ENCODE data around the gene DEDD2.

The DEDD2 gene

DNA sequence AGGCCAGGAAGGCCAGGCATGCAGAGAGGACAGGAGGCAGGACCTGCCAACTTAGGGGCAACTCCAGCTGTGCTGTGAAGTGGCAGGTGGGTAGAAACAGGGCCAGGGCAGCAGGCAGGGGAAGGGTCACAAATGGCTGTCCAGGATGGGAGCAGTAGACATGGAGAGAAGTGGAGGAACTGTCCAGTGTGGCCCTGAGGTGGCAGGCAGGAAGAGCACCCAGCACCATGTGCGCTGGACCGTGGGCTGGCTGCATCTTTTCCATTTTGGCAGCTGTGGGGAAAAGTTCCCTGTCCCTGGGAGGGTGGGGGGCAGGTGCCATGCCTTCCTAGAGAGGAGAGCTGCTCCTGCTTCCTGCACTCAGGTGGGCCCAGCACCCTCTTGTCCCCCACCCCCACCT, 13.8 kb downstream of the DEDD2 start:
- H3K9me3 Mint-ChIP-seq: no peaks in the 10 kb centered on the region
- peaks cover 42% of the 10 kb centered on the region for H3K36me3 Mint-ChIP-seq (ENCODE audit: low read depth)

DNA sequence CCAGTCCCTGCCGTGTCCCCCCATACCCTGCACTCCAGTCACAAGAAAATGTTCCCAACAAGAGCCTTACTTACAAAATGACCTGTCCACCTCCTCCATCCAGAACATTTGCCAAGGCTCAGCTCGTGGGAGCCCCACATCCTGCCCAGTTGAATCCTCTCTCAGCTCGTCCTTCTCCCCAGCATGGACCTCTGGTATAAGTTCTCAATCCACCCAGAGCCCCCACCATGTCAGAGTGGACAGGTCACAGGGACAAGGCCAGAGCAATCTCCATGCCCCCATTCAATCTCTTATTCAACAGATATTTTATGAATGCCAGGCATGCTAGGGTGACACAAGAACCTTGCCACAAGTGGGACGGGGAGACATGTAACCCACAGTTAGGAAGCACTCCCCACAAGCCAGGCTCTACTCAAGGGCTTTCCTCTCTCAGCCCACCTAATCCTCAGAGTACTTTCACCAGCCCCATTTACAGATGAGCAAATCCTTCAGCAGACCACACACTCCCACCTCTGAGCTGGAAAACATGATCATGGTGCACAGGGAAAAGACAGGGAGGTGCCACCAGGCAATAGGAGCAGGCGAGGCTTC, 15.1 kb downstream of the DEDD2 start:
- H3K4me3 Mint-ChIP-seq: no peak overlapping the region
- H3K27me3 Mint-ChIP-seq (ENCODE audit: low read depth, poor library complexity): no peaks in the 10 kb centered on the region
- DNase-seq: no peak
- H3K9me3 Mint-ChIP-seq: no peaks in the 10 kb centered on the region
- H3K27ac Mint-ChIP-seq: no peak overlapping the region
- H3K4me1 Mint-ChIP-seq: no peaks in the 10 kb centered on the region
- H3K36me3 Mint-ChIP-seq (ENCODE audit: low read depth): peaks cover 54% of the 10 kb centered on the region
- TF ChIP-seq CTCF (IDR thresholded peaks at IDR 0.05): no peak

More for the DNA sequence above, 13.8 kb downstream of the DEDD2 start:
- Mint-ChIP-seq H3K4me1 (peaks cover 10% of the 10 kb centered on the region), H3K27ac (no peak overlapping the region), H3K4me3 (no peak overlapping the region), H3K27me3 (ENCODE audit: low read depth, poor library complexity) (peaks cover 4% of the 10 kb centered on the region)
- TF ChIP-seq CTCF (IDR thresholded peaks at IDR 0.05): no peak
- peak; percentile 33 for DNase-seq

DNA sequence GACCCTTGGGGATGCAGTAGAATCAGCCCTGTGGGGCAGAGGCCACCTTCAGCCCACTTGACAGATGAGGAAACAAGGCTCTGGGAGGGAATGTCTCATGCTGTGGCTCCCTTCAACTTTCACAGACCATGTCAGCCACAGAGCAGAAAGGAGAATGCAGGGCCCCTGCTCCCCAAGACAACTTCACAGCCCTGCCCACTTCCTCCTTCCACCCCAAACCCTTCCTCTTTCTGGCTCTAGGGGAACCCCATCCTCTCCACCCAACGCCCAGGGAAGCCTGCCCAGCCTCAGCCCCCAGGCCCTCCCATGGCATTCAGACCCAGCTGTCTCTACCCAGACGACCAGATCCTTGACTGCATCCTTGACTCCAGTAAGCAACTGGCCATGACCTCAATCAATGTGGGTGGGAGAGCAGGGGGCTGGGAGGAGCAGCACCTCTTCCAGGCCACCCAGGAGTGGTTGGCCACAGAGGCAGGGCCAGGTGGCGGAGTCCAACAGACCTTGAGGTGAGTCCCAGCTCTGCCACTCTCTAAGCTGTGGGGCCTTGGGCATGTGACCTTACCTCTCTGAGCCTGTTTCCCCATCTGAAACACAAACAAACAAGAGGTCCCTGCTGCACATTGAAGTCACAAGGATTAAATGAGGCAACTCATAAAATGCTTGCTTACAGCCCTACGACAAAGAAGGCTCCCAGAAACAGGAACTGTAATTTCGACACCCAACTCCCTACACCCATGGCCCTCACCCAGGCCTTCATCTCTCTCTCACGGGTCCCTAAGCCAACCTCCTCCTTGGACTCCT, 15.8 kb downstream of the DEDD2 start:
- no peaks in the 10 kb centered on the region for H3K4me1 Mint-ChIP-seq
- no peak overlapping the region for H3K27ac Mint-ChIP-seq
- H3K4me3 Mint-ChIP-seq: no peak overlapping the region
- no peak for TF ChIP-seq CTCF (IDR thresholded peaks at IDR 0.05)
- no peaks in the 10 kb centered on the region for H3K9me3 Mint-ChIP-seq
- no peak for DNase-seq
- no peaks in the 10 kb centered on the region for H3K27me3 Mint-ChIP-seq (ENCODE audit: low read depth, poor library complexity)
- peaks cover 60% of the 10 kb centered on the region for H3K36me3 Mint-ChIP-seq (ENCODE audit: low read depth)

- Mint-ChIP-seq H3K36me3 (ENCODE audit: low read depth) (peaks cover 52% of the 10 kb centered on the region), H3K27ac (peak overlapping the region; percentile 80), H3K4me1 (no peaks in the 10 kb centered on the region), H3K9me3 (no peaks in the 10 kb centered on the region), H3K27me3 (ENCODE audit: low read depth, poor library complexity) (no peaks in the 10 kb centered on the region), H3K4me3 (no peak overlapping the region)
- TF ChIP-seq CTCF (IDR thresholded peaks at IDR 0.05): no peak
- no peak for DNase-seq
Observed at GRCh38 chr19:42200116-42200715, 17.3 kb downstream of the DEDD2 start.

DNA sequence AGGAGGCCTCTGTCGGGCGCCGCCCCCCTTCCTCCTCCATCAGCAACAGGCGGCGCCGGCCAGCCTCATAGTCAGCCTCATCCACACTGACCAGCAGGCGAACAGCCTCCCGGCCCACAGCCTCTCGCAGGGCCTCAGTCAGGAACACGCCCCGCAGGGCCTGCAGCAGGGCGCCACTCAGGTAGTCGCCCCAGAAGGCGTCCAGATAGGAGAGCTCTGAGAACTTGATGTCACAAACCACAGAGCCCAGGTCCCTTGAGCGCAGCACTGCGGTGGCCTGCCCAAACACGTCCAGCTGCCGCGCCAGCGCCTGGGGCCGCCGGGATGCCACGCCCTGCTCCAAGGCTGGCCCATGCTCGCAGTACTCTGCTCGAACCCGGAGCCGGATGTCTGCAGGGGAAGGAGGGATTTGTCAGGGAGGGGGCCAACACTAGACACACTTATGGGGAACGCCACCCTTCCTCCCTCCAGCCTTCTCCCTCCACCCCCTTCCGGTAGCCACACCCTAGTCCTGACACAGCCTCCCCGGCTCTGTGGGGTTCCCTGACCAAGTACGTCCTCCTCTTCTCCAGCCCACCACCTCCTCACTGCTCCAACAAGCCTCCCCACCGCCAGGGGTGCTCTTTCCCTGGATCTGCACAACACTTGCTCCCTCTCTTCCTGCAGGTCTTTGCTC, 17.9 kb downstream of the DEDD2 start:
- Mint-ChIP-seq H3K4me3 (no peak overlapping the region), H3K36me3 (ENCODE audit: low read depth) (peaks cover 46% of the 10 kb centered on the region), H3K27ac (peak overlapping the region; percentile 80), H3K27me3 (ENCODE audit: low read depth, poor library complexity) (no peaks in the 10 kb centered on the region), H3K9me3 (no peaks in the 10 kb centered on the region), H3K4me1 (no peaks in the 10 kb centered on the region)
- no peak for TF ChIP-seq CTCF (IDR thresholded peaks at IDR 0.05)
- DNase-seq: no peak

All from nephron progenitor cell (in vitro differentiated cells).